ENCODE results near the gene NCBP3. TPM values are rescaled to one million over a fixed set of nuclear protein-coding genes. Genes with fewer than 3 reads are reported as not detected.

NCBP3 gene
- total and polyA plus RNA-seq, 12 donors: 11.0 to 36.6 (median 23.0) TPM

GRCh38 chr17:3880983-3881382, 34.9 kb upstream of the NCBP3 start:
- peaks cover 0 to 34% of the 10 kb centered on the region in 2 donors for H3K36me3 ChIP-seq (replicated peaks in 1 of 2)
- H3K27me3 ChIP-seq: no peaks in the 10 kb centered on the region
- intact Hi-C loops (cut with DNase I): no loop called here
- no peak overlapping the region for H3K4me3 ChIP-seq
- H3K4me1 ChIP-seq (replicated peaks in 1 of 2): peaks cover 8 to 12% of the 10 kb centered on the region in 2 donors
- DNase-seq: no peak
- H3K27ac ChIP-seq: no peak overlapping the region
- TF ChIP-seq, protein P1, sequence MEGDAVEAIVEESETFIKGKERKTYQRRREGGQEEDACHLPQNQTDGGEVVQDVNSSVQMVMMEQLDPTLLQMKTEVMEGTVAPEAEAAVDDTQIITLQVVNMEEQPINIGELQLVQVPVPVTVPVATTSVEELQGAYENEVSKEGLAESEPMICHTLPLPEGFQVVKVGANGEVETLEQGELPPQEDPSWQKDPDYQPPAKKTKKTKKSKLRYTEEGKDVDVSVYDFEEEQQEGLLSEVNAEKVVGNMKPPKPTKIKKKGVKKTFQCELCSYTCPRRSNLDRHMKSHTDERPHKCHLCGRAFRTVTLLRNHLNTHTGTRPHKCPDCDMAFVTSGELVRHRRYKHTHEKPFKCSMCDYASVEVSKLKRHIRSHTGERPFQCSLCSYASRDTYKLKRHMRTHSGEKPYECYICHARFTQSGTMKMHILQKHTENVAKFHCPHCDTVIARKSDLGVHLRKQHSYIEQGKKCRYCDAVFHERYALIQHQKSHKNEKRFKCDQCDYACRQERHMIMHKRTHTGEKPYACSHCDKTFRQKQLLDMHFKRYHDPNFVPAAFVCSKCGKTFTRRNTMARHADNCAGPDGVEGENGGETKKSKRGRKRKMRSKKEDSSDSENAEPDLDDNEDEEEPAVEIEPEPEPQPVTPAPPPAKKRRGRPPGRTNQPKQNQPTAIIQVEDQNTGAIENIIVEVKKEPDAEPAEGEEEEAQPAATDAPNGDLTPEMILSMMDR (IDR thresholded peaks at IDR 0.05): no peak
- no peak for TF ChIP-seq POLR2A (IDR thresholded peaks at IDR 0.05)
- no peaks in the 10 kb centered on the region for H3K9me3 ChIP-seq (replicated peaks in 1 of 3)
- 88 to 92% (median 89%) methylated on average over 7 of the region's 7 CpGs for WGBS, 4 donors

- peak overlapping the region in 1 of 5 donors; percentile 47 for H3K27ac ChIP-seq
- DNase-seq: no peak
- no peaks in the 10 kb centered on the region for H3K9me3 ChIP-seq (replicated peaks in 1 of 3)
- H3K4me3 ChIP-seq: no peak overlapping the region
- 80 to 87% (median 83%) methylated on average over 14 to 25 of the region's 25 CpGs for WGBS, 4 donors
- peaks cover 0 to 36% of the 10 kb centered on the region in 2 donors for H3K36me3 ChIP-seq (replicated peaks in 1 of 2)
- intact Hi-C loops (cut with DNase I): no loop called here
- no peak for TF ChIP-seq POLR2A (IDR thresholded peaks at IDR 0.05)
- TF ChIP-seq, protein P1 (IDR thresholded peaks at IDR 0.05): no peak
- no peaks in the 10 kb centered on the region for H3K27me3 ChIP-seq
- peaks cover 0 to 3% of the 10 kb centered on the region in 2 donors for H3K4me1 ChIP-seq (replicated peaks in 1 of 2)
Measured at GRCh38 chr17:3879591-3880417, 33.8 kb upstream of the NCBP3 start.

DNA sequence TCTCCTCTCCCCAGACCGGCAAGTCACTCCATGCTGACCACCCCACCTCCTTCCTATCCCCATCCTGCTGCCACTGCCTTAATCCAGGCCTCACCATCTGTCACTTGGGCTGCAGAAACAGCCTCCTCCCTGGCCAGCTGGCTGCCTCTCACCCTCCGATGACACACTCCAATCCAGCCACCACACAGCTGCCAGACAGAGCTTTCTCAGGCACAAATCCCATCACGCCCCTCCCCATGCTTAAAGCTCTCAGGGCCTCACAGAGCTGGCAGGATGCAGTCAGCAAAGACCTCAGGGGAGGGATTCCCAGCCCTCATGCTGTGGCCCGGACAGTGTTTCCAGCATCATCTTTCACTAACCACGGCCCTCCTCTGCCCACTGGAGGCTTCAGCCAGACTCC, 33.1 kb upstream of the NCBP3 start:
- TF ChIP-seq, protein P1 (IDR thresholded peaks at IDR 0.05): no peak
- no peak for TF ChIP-seq POLR2A (IDR thresholded peaks at IDR 0.05)
- intact Hi-C loops (cut with DNase I): no loop called here
- DNase-seq: peak in 4 of 7 donors; percentile 47 to 78 (median 56)
- Histone ChIP-seq H3K9me3 (replicated peaks in 1 of 3) (no peaks in the 10 kb centered on the region), H3K27ac (peak overlapping the region in 1 of 5 donors; percentile 47), H3K4me1 (replicated peaks in 1 of 2) (peaks cover 0 to 3% of the 10 kb centered on the region in 2 donors), H3K27me3 (no peaks in the 10 kb centered on the region), H3K36me3 (replicated peaks in 1 of 2) (peaks cover 0 to 32% of the 10 kb centered on the region in 2 donors), H3K4me3 (no peak overlapping the region)
- WGBS, 4 donors: 62 to 86% (median 72%) methylated on average over 5 of the region's 5 CpGs

DNA sequence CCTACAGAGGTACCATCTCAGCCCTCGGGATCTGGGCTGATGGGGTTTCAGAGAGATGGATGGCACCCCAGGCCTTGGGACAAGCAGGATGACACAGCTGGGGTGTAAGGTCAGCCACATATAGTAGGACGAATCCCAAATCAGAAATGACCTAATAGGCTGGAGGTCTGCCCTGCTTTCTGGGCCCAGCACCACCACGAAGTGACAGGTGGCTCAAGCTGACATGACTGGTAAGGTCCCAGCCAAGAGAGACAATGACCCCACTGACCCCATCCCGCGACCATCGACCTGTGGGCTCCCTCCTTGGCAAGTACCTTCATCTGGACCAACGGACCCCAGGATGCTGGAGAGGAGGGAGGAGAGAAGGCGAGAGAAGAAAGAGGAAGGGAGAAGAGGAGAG, 31.2 kb upstream of the NCBP3 start:
- peaks cover 0 to 3% of the 10 kb centered on the region in 2 donors for H3K4me1 ChIP-seq (replicated peaks in 1 of 2)
- H3K27me3 ChIP-seq: no peaks in the 10 kb centered on the region
- H3K27ac ChIP-seq: no peak overlapping the region
- TF ChIP-seq, protein P1 (IDR thresholded peaks at IDR 0.05): no peak
- TF ChIP-seq POLR2A (IDR thresholded peaks at IDR 0.05): no peak
- WGBS, 4 donors: 66 to 72% (median 69%) methylated on average over 7 to 8 of the region's 8 CpGs
- no peaks in the 10 kb centered on the region for H3K9me3 ChIP-seq (replicated peaks in 1 of 3)
- intact Hi-C loops (cut with DNase I): no loop called here
- H3K4me3 ChIP-seq: no peak overlapping the region
- peaks cover 0 to 33% of the 10 kb centered on the region in 2 donors for H3K36me3 ChIP-seq (replicated peaks in 1 of 2)
- DNase-seq: no peak
